ENCODE results near the gene LIPJ. TPM values are rescaled to one million over a fixed set of nuclear protein-coding genes. Genes with fewer than 3 reads are reported as not detected.

Gene LIPJ
- total RNA-seq, 1 experiment from 2014 or later, result not detected

DNA sequence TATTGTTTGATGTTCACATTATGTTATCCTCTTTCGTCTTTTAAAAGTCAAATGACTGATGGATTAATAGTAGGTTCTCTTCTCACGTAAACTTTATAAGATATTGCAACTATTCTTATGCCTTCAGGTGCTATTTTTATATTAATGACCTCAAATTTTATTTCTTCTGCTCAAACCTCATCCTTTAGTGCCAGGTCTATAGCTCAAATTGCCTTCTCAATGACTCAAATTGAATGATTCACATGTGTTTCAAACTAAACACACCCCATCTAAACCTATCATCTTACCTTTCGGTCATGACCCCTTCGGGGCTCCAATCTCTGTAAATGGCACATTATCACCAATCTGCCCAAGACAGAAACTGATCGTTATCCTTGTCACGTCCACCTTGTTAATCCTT is 55.6 kb downstream of the LIPJ start:
- no peak for DNase-seq
- Mint-ChIP-seq H3K4me1 (ENCODE audit: low read depth, unreplicated experiment) (no peaks in the 10 kb centered on the region), H3K36me3 (ENCODE audit: insufficient read depth, unreplicated experiment) (no peaks in the 10 kb centered on the region), H3K9me3 (ENCODE audit: unreplicated experiment) (peaks cover 10% of the 10 kb centered on the region), H3K4me3 (ENCODE audit: unreplicated experiment) (no peak overlapping the region), H3K27ac (ENCODE audit: unreplicated experiment) (no peak overlapping the region), H3K27me3 (ENCODE audit: insufficient read depth, unreplicated experiment) (peaks cover 10% of the 10 kb centered on the region)
- TF ChIP-seq CTCF (IDR thresholded peaks at IDR 0.05; ENCODE audit: insufficient read depth in 1 of 2, low read depth in 1 of 2, low read length in 1 of 2, severe bottlenecking in 1 of 2, unreplicated experiment in 1 of 2), result no peak
- H3K9me3 ChIP-seq, result no peaks in the 10 kb centered on the region
- peaks cover 10% of the 10 kb centered on the region; the same call in 1 of the 2 replicates for H3K4me1 ChIP-seq
- ChIA-PET POLR2A (no interaction called here), CTCF (no interaction called here)
- no TSS peak for BruUV-seq (replicated peaks)
- no peaks in the 10 kb centered on the region for H3K27me3 ChIP-seq (replicated peaks; ENCODE audit: control insufficient read depth, insufficient read depth, low read length)
- H3K4me3 ChIP-seq (ENCODE audit: low read depth, low read length), result no peak overlapping the region
- intact Hi-C loops (cut with micrococcal nuclease; ENCODE audit: unreplicated experiment), result no loop called here
- no peaks in the 10 kb centered on the region for H3K36me3 ChIP-seq (ENCODE audit: control insufficient read depth, insufficient read depth, low read length)

- POLR2A ChIA-PET, result no interaction called here
Measured at GRCh38 chr10:88642963-88643362, 56.4 kb downstream of the LIPJ start.

GRCh38 chr10:88647061-88647615 is 60.6 kb downstream of the LIPJ start:
- POLR2A ChIA-PET, result no interaction called here
- CTCF ChIA-PET, result no interaction called here
- Mint-ChIP-seq H3K27ac (ENCODE audit: unreplicated experiment) (no peak overlapping the region), H3K4me1 (ENCODE audit: low read depth, unreplicated experiment) (no peaks in the 10 kb centered on the region), H3K4me3 (ENCODE audit: unreplicated experiment) (no peak overlapping the region), H3K9me3 (ENCODE audit: unreplicated experiment) (no peaks in the 10 kb centered on the region), H3K27me3 (ENCODE audit: insufficient read depth, unreplicated experiment) (peaks cover 12% of the 10 kb centered on the region), H3K36me3 (ENCODE audit: insufficient read depth, unreplicated experiment) (no peaks in the 10 kb centered on the region)
- no TSS peak for BruUV-seq (replicated peaks)
- no peak overlapping the region for H3K4me3 ChIP-seq (ENCODE audit: low read depth, low read length)
- H3K4me1 ChIP-seq, result no peaks in the 10 kb centered on the region
- no peak for DNase-seq
- no peaks in the 10 kb centered on the region for H3K27me3 ChIP-seq (replicated peaks; ENCODE audit: control insufficient read depth, insufficient read depth, low read length)
- TF ChIP-seq CTCF (IDR thresholded peaks at IDR 0.05; ENCODE audit: insufficient read depth in 1 of 2, low read depth in 1 of 2, low read length in 1 of 2, severe bottlenecking in 1 of 2, unreplicated experiment in 1 of 2), result no peak
- no peaks in the 10 kb centered on the region for H3K36me3 ChIP-seq (ENCODE audit: control insufficient read depth, insufficient read depth, low read length)
- H3K9me3 ChIP-seq, result no peaks in the 10 kb centered on the region
- intact Hi-C loops (cut with micrococcal nuclease; ENCODE audit: unreplicated experiment), result no loop called here

More at GRCh38 chr10:88642963-88643362, 56.4 kb downstream of the LIPJ start:
- Mint-ChIP-seq H3K9me3 (ENCODE audit: unreplicated experiment) (peaks cover 10% of the 10 kb centered on the region), H3K36me3 (ENCODE audit: insufficient read depth, unreplicated experiment) (no peaks in the 10 kb centered on the region), H3K4me1 (ENCODE audit: low read depth, unreplicated experiment) (no peaks in the 10 kb centered on the region), H3K4me3 (ENCODE audit: unreplicated experiment) (no peak overlapping the region), H3K27ac (ENCODE audit: unreplicated experiment) (no peak overlapping the region), H3K27me3 (ENCODE audit: insufficient read depth, unreplicated experiment) (peaks cover 10% of the 10 kb centered on the region)
- no peak for TF ChIP-seq CTCF (IDR thresholded peaks at IDR 0.05; ENCODE audit: insufficient read depth in 1 of 2, low read depth in 1 of 2, low read length in 1 of 2, severe bottlenecking in 1 of 2, unreplicated experiment in 1 of 2)
- no TSS peak for BruUV-seq (replicated peaks)
- CTCF ChIA-PET, result no interaction called here
- Histone ChIP-seq H3K9me3 (no peaks in the 10 kb centered on the region), H3K4me1 (peaks cover 10% of the 10 kb centered on the region; the same call in 1 of the 2 replicates), H3K4me3 (ENCODE audit: low read depth, low read length) (no peak overlapping the region), H3K27me3 (replicated peaks; ENCODE audit: control insufficient read depth, insufficient read depth, low read length) (no peaks in the 10 kb centered on the region), H3K36me3 (ENCODE audit: control insufficient read depth, insufficient read depth, low read length) (no peaks in the 10 kb centered on the region)
- intact Hi-C loops (cut with micrococcal nuclease; ENCODE audit: unreplicated experiment), result no loop called here
- no peak for DNase-seq

All from Caco-2 (cell line).